GM10266 (cell line): ENCODE measurements around the gene ASH1L.

Source experiments
- DNase-seq: peaks from one replicate; pipeline ENCODE4 v3.0.0; 2012; ENCODE audit errors: extremely low spot score
- TF ChIP-seq, protein P1 (sequence below): IDR thresholded peaks from 2 replicates; pipeline ENCODE4 v1.5.1; 2012; ENCODE audit warnings: mild to moderate bottlenecking, low read depth; ENCODE audit not compliant: control insufficient read depth, insufficient read depth; ENCODE audit errors: missing control alignments

Gene ASH1L

DNA sequence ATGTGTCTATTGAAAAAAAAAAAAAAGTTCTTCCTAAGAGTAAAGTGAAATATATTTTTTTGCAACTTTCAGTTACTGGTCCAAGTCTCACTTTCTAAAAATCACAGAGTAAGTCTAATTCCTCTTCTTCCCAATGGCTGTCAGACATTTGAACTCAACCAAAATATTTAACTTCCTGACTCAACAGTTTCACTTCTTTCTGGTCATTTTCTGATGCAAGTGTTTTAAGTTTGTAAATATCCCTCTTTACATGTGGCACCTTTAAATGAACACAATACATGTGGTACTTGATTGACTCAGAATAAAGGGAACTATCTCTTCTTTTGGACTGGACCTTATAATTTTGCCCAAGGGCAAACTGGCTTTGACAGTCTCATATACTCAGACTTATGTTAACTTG, 76.7 kb downstream of the ASH1L start:
- no peak for DNase-seq
- TF ChIP-seq, protein P1, sequence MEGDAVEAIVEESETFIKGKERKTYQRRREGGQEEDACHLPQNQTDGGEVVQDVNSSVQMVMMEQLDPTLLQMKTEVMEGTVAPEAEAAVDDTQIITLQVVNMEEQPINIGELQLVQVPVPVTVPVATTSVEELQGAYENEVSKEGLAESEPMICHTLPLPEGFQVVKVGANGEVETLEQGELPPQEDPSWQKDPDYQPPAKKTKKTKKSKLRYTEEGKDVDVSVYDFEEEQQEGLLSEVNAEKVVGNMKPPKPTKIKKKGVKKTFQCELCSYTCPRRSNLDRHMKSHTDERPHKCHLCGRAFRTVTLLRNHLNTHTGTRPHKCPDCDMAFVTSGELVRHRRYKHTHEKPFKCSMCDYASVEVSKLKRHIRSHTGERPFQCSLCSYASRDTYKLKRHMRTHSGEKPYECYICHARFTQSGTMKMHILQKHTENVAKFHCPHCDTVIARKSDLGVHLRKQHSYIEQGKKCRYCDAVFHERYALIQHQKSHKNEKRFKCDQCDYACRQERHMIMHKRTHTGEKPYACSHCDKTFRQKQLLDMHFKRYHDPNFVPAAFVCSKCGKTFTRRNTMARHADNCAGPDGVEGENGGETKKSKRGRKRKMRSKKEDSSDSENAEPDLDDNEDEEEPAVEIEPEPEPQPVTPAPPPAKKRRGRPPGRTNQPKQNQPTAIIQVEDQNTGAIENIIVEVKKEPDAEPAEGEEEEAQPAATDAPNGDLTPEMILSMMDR, result no peak

DNA sequence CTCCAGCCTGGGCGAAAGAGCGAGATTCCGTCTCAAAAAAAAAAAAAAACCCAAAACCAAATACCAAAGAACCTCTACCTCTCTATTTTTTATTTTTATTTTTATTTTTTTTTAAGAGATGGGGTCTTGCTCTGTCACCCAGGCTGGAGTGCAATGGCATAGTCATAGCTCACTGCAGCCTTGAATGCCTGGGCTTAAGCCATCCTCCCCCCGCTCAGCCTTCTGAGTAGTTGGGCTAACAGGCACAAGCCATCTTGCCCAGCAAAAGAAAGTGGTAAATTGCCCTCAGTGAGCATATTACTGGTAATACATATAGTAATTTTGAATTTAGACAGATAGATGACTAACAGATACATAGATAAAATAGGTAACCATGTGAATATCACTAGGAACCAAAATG, 77.4 kb downstream of the ASH1L start:
- DNase-seq, result no peak
- TF ChIP-seq, protein P1, result no peak

DNA sequence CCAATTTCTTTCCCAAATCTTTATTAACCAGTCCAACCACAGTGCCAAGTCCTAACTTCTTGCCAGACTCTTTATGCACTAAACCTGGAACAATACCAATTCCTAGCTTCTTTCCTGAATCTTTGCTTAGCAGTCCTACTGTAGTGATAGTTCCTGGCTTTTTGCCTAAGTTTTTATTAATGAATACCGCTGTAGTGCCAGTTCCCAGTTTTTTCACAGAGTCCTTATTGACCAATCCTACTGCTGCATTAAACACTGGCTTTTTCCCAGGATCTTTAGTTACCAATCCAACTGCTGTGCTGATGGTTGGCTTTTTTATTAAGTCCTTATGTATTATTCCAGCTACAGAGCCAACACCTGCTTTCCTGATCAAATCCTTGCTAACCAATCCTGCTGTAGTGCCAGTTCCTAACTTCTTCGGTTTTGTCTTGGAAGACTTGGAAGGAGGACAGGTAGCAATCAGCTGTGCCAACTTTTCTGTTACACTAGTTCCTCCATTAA, 80.8 kb downstream of the ASH1L start:
- TF ChIP-seq, protein P1, result no peak

DNA sequence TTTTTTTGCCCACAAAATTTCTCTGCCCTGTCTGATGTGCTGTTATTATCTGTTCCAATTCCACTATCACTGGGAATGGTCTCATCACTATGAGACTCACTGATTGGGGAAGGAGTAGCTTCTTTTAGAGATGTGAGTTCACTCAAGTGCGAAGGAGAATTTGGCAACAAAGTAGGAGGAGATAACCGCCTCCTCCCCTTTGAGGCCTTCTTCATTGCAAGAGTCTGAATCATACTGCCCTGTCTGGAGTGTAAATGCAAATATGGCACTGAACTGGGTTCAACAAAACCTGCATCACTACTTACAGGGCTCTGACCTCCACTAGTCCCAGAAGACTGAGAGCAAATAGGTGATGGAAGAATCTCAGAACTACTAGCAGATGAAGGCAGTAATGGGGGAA, 83.4 kb downstream of the ASH1L start:
- TF ChIP-seq, protein P1, result no peak
- DNase-seq, result no peak

More for the DNA sequence above, 80.8 kb downstream of the ASH1L start:
- no peak for DNase-seq

DNA sequence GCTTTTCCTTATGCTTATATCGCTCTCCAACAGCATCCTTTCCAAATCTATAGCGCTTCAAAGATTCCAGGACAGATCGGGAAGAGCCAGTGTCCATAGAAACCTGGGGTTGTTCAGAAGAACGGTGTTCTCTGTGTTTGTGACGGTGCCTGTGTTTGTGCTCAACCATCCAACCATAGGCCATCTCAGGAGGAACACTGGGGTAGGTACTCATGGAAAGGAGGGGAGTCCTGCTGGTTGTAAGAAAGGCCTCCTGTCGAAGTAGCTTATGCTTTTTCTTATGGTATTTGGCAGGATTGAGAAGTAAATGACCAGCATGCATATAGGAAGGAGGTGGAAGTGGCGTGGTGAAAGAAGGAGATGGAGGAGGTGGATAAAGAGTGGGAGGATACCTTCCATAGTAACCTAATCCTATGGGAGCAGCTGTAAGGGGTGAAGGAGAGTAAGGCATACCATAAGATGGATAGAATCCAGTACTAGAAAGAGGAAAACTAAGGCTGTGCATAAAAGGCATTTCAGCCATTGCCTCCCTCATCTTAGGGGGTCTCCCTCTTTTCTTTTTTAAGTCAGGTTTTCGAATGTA, 84.2 kb downstream of the ASH1L start:
- DNase-seq, result no peak
- TF ChIP-seq, protein P1, result no peak

DNA sequence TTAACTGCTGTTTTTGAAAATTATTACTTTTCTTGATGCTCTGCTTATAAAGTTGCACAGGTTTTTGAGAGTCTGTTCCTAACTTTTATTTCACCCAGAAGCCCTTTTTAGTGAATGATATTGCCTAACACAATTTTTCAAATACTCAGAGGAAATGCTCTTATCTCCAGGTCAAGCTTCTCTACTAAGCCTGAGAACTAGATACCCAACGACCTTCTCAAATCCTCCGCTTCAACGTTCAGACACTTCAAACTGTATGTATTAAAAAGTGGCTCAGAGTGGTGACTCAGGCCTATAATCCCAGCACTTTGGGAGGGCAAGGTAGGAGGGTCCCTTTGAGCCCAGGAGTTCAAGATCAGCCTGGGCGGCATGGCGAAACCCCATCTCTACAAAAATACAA, 88.5 kb downstream of the ASH1L start:
- no peak for DNase-seq
- TF ChIP-seq, protein P1, result no peak

DNA sequence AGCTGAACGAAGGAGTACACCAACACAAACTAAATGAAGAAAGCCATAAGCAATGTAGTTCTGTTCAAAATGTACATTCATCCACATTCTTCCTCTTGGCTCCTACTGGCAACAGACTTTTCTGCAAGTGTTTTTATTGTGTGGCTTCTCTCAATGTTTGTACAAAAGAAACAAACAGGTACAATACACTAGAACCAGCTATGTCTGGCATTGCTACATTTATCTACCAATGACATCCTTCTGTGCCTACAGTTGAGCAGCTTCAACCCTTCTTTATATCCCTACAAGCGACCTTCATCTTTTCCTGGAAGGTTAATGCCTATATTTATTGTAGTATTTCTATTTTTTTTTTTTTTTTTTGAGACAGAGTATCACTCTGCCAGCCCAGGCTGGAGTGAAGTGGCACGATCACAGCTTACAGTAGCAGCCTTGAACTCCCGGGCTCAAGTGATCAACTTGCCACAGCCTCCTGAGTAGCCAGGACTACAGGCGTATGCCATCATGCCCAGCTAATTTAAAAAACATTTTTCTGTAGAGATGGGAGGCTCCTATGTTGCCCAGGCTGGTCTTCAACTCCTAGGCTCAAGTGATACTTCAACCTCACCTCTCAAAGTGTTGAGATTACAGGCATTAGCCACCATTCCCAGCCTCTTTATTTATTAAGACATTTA, 89.3 kb downstream of the ASH1L start:
- TF ChIP-seq, protein P1, result no peak

More for the DNA sequence above, 89.3 kb downstream of the ASH1L start:
- DNase-seq, result no peak
